IPS-20b (cell line): Measurements from ENCODE around the gene CBX7.

Experiments used
- H3K27ac ChIP-seq: one replicate; pipeline ENCODE4 v1.5.1; 2013; ENCODE audit warnings: low read length
- H3K27me3 ChIP-seq: 2 replicates; pipeline ENCODE4 v1.6.1; 2013; ENCODE audit warnings: mild to moderate bottlenecking, low read length, inconsistent platforms; ENCODE audit not compliant: insufficient read depth
- H3K36me3 ChIP-seq: 2 replicates; pipeline ENCODE4 v1.6.1; 2013; ENCODE audit warnings: low read depth, mild to moderate bottlenecking, inconsistent platforms, low read length, moderate library complexity; ENCODE audit not compliant: insufficient read depth
- H3K4me1 ChIP-seq: 2 replicates; pipeline ENCODE4 v1.6.1; 2013; ENCODE audit warnings: mild to moderate bottlenecking, control low read depth, inconsistent platforms, low read length, moderate library complexity; ENCODE audit not compliant: insufficient read depth
- H3K4me3 ChIP-seq: 2 replicates; pipeline ENCODE4 v1.5.1; 2013; ENCODE audit warnings: mild to moderate bottlenecking, low read length, inconsistent platforms
- H3K9ac ChIP-seq: 2 replicates; pipeline ENCODE4 v1.6.1; 2013; ENCODE audit warnings: low read depth, mild to moderate bottlenecking, inconsistent platforms, low read length, moderate library complexity
- H3K9me3 ChIP-seq: 2 replicates; pipeline ENCODE4 v1.6.1; 2013; ENCODE audit warnings: mild to moderate bottlenecking, low read depth, low read length, inconsistent platforms; ENCODE audit not compliant: insufficient read depth

The CBX7 gene

DNA sequence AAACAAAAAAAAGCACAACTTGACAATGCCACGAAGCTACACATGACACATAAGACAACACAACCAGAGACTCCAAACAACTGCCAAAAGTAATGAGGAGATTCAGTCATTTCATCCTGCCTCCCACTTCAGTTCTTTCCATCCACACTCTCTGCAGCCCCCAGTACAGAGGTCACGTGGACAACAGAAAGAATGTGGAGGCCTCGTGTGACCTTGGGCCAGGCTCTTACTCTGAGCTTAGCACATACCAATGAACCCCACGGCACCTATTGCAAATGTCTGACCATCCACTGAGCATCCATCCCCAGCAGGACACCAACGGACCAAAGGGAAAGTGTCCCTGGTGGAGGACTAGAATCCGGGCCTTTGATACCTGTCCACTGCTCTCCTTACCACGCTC is 12.5 kb downstream of the CBX7 start:
- H3K36me3 ChIP-seq = no peaks in the 10 kb centered on the region
- no peaks in the 10 kb centered on the region for H3K4me1 ChIP-seq
- H3K27me3 ChIP-seq = peaks cover 17% of the 10 kb centered on the region; the same call in 1 of the 2 replicates
- no peak overlapping the region for H3K9ac ChIP-seq
- no peak overlapping the region for H3K4me3 ChIP-seq
- no peaks in the 10 kb centered on the region for H3K9me3 ChIP-seq
- no peak overlapping the region for H3K27ac ChIP-seq

DNA sequence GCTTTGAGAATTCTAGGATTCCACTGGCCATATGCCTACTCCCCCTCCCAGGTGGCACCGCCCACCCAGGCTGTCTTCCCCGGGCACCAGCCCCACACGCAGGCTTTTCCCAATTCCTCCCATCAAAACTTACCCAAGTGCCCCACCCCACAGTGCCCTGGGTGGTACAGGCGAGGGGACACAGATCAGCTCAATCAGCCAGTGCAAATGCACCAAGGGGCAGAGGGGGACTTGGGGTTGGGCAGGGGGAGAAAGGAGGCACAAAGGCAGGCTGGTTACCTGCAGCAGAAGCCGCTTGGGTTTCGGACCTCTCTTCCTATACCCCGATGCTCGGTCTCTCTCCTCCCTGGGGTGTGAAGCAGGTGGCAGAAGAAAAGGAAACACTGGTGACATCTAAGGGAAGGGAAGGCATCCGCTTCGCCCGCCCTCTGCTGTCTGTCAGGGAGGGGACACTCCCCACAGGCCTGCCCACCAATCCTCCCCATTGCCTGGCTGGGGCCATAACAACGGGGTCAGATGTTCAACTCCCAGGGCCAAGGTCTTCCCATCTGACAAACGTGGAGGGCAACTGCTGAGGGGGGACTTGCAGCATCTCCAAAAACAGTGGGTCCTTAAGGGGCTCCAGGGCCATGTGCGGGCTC is 14.0 kb downstream of the CBX7 start:
- Histone ChIP-seq H3K9me3 (no peaks in the 10 kb centered on the region), H3K4me3 (no peak overlapping the region), H3K4me1 (no peaks in the 10 kb centered on the region), H3K9ac (no peak overlapping the region), H3K27ac (no peak overlapping the region), H3K36me3 (no peaks in the 10 kb centered on the region), H3K27me3 (peaks cover 2% of the 10 kb centered on the region; the same call in 1 of the 2 replicates)

- no peak overlapping the region for H3K27ac ChIP-seq
- no peaks in the 10 kb centered on the region for H3K27me3 ChIP-seq
- H3K9ac ChIP-seq = no peak overlapping the region
- no peaks in the 10 kb centered on the region for H3K36me3 ChIP-seq
- no peak overlapping the region for H3K4me3 ChIP-seq
- H3K4me1 ChIP-seq = peaks cover 3% of the 10 kb centered on the region; the same call in 1 of the 2 replicates
- no peaks in the 10 kb centered on the region for H3K9me3 ChIP-seq
Observed at GRCh38 chr22:39136317-39136716, 16.2 kb downstream of the CBX7 start.

GRCh38 chr22:39135092-39135896 is 17.2 kb downstream of the CBX7 start:
- Histone ChIP-seq H3K27me3 (no peaks in the 10 kb centered on the region), H3K4me1 (peaks cover 8% of the 10 kb centered on the region; the same call in 1 of the 2 replicates), H3K9ac (no peak overlapping the region), H3K27ac (no peak overlapping the region), H3K9me3 (no peaks in the 10 kb centered on the region), H3K4me3 (no peak overlapping the region), H3K36me3 (no peaks in the 10 kb centered on the region)

- no peak overlapping the region for H3K9ac ChIP-seq
- no peaks in the 10 kb centered on the region for H3K9me3 ChIP-seq
- no peaks in the 10 kb centered on the region for H3K27me3 ChIP-seq
- H3K27ac ChIP-seq = no peak overlapping the region
- H3K36me3 ChIP-seq = no peaks in the 10 kb centered on the region
- H3K4me3 ChIP-seq = no peak overlapping the region
- peaks cover 12% of the 10 kb centered on the region; the same call in 1 of the 2 replicates for H3K4me1 ChIP-seq
Observed at GRCh38 chr22:39134366-39135091, 18.0 kb downstream of the CBX7 start.

DNA sequence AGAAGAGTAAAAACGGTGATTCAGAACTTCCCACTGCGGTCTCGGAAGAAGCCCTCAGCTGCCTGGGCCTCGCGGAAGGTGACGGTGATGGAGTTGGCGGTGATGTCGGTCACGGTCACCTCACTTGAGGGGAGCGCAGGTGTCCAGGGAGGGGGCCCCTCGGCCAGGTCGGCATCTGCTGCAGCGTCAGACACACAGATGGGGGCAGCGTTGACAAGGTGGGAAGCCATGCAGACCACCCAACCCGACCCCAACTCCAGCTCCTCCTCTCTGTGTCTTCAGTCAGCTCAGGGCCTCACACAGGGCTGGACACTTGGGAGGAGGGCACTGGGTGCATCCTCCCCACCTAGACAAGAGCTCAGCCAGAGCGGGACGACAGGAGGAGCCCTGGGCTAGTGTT is 18.6 kb downstream of the CBX7 start:
- H3K27ac ChIP-seq = no peak overlapping the region
- peaks cover 12% of the 10 kb centered on the region; the same call in 1 of the 2 replicates for H3K4me1 ChIP-seq
- H3K27me3 ChIP-seq = no peaks in the 10 kb centered on the region
- H3K36me3 ChIP-seq = no peaks in the 10 kb centered on the region
- no peak overlapping the region for H3K9ac ChIP-seq
- no peak overlapping the region for H3K4me3 ChIP-seq
- no peaks in the 10 kb centered on the region for H3K9me3 ChIP-seq

DNA sequence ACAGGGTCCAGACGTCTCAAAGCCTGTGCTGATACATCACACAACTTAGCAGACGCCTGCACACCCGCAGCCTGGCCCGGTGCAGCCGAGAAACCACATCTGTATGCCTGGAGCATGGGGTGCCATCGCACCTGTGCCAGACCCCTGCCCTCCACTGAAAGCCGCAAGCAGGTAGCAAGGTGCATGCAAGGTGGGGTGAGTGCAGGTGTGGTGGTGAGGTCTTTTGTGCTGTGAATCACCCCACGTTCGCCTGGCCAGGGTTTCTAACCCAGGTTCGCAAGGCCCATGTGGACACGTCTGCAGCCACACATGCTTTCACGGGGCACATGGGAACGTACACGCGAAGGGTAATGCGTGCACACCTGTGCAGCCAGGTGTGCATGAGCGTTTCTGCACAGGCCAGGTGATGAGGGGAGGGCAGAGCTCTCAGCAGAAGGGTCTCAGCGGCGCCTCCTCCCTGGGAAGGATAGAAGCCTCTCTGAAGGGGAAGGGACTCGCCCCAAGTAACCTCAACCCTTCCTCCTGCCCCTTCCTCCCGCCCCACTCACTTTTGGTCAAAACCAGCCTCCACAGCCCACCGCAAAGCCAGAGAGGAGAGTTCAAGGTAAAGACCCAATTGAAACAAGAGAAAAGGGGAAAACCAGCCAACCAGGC is 19.5 kb downstream of the CBX7 start:
- Histone ChIP-seq H3K4me1 (peaks cover 12% of the 10 kb centered on the region; the same call in 1 of the 2 replicates), H3K27ac (no peak overlapping the region), H3K9me3 (no peaks in the 10 kb centered on the region), H3K4me3 (no peak overlapping the region), H3K36me3 (no peaks in the 10 kb centered on the region), H3K9ac (no peak overlapping the region), H3K27me3 (no peaks in the 10 kb centered on the region)

GRCh38 chr22:39132281-39132680 is 20.2 kb downstream of the CBX7 start:
- no peaks in the 10 kb centered on the region for H3K36me3 ChIP-seq
- H3K27me3 ChIP-seq = no peaks in the 10 kb centered on the region
- no peak overlapping the region for H3K27ac ChIP-seq
- no peaks in the 10 kb centered on the region for H3K9me3 ChIP-seq
- no peak overlapping the region for H3K9ac ChIP-seq
- peaks cover 12% of the 10 kb centered on the region; the same call in 1 of the 2 replicates for H3K4me1 ChIP-seq
- H3K4me3 ChIP-seq = no peak overlapping the region

DNA sequence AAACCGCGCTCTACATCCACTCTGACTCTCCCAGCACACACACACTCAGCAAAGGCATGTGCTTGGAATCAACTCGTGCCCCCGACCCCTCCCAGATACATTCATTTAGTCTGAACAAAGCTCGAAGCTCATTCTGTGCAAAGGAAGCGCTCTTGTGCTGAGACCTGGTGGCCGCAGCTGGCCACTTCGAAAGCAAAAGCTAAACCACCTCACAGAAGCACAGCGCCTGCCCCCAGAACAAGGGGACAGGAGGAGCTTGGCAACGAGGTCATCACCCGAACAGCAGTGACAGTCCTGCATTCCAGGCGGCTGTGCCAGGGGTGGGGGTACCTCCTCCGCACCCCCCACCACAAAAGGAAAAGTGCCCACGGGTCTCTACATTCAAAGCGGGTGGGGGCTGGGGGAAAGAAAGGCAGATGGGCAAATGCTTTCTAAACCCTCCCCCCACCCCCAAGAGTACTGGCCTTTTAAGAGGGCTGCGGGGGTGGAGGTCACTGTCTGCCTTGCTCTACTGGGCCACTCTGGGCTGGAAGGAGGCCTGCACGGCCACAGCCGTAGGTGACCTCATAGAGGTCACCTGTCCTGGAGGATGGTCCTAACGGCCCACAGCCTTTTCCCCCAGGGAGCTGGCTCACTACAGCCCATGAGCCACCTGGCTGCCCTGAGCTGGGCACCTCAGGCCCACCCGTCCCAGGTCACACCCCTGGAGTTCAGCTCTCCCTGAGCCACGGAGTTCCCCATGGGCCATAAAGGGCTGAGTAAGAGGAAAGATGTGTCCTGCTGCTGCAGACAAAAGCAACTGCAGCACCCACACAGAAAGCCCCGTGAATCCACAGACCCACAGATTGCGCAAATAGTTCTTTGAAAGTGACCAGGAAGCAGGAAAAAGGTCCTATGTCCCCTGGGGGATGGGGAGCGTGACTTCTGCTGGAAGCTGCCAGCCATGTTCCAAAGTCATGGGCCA is 21.3 kb downstream of the CBX7 start:
- Histone ChIP-seq H3K4me3 (no peak overlapping the region), H3K27me3 (no peaks in the 10 kb centered on the region), H3K36me3 (no peaks in the 10 kb centered on the region), H3K4me1 (peaks cover 12% of the 10 kb centered on the region; the same call in 1 of the 2 replicates), H3K27ac (no peak overlapping the region), H3K9me3 (no peaks in the 10 kb centered on the region), H3K9ac (peak overlapping the region; percentile 8; the same call in 1 of the 2 replicates)

- H3K27ac ChIP-seq = no peak overlapping the region
- H3K9me3 ChIP-seq = no peaks in the 10 kb centered on the region
- no peak overlapping the region for H3K9ac ChIP-seq
- H3K4me1 ChIP-seq = peaks cover 12% of the 10 kb centered on the region; the same call in 1 of the 2 replicates
- H3K27me3 ChIP-seq = no peaks in the 10 kb centered on the region
- no peaks in the 10 kb centered on the region for H3K36me3 ChIP-seq
- H3K4me3 ChIP-seq = no peak overlapping the region
Observed at GRCh38 chr22:39130152-39130704, 22.3 kb downstream of the CBX7 start.
